Measurements from ENCODE around the gene ABAT. TPM values are rescaled to one million over a fixed set of nuclear protein-coding genes. Genes with fewer than 3 reads are reported as not detected.

Gene ABAT
- total and polyA plus RNA-seq, 9 donors, result 9.9 to 25.8 (median 22.2) TPM

GRCh38 chr16:8756755-8757154 is 82.3 kb downstream of the ABAT start:
- no peak overlapping the region for H3K27ac ChIP-seq (ENCODE audit: low read length)
- DNase-seq, result no peak
- H3K27me3 ChIP-seq (ENCODE audit: control insufficient read depth, insufficient read depth, low read length), result no peaks in the 10 kb centered on the region
- no peaks in the 10 kb centered on the region for H3K9me3 ChIP-seq (replicated peaks; ENCODE audit: control insufficient read depth, low read depth, low read length)
- no peak overlapping the region for H3K4me3 ChIP-seq (ENCODE audit: low read length)
- H3K36me3 ChIP-seq (ENCODE audit: control insufficient read depth, insufficient read depth, low read length), result peaks cover 29% of the 10 kb centered on the region
- peaks cover 2% of the 10 kb centered on the region for H3K4me1 ChIP-seq (ENCODE audit: control insufficient read depth, insufficient read depth, low read length)
- WGBS (ENCODE audit: insufficient coverage), result 92% methylated on average over 3 of the region's 5 CpGs

- no peak for DNase-seq
- H3K9me3 ChIP-seq (replicated peaks; ENCODE audit: control insufficient read depth, low read depth, low read length), result no peaks in the 10 kb centered on the region
- no peak overlapping the region for H3K27ac ChIP-seq (ENCODE audit: low read length)
- no peak overlapping the region for H3K4me3 ChIP-seq (ENCODE audit: low read length)
- 93% methylated on average over 5 of the region's 6 CpGs for WGBS (ENCODE audit: insufficient coverage)
- no peaks in the 10 kb centered on the region for H3K4me1 ChIP-seq (ENCODE audit: control insufficient read depth, insufficient read depth, low read length)
- no peaks in the 10 kb centered on the region for H3K27me3 ChIP-seq (ENCODE audit: control insufficient read depth, insufficient read depth, low read length)
- peaks cover 25% of the 10 kb centered on the region for H3K36me3 ChIP-seq (ENCODE audit: control insufficient read depth, insufficient read depth, low read length)
Measured at GRCh38 chr16:8758022-8758421, 83.6 kb downstream of the ABAT start.

DNA sequence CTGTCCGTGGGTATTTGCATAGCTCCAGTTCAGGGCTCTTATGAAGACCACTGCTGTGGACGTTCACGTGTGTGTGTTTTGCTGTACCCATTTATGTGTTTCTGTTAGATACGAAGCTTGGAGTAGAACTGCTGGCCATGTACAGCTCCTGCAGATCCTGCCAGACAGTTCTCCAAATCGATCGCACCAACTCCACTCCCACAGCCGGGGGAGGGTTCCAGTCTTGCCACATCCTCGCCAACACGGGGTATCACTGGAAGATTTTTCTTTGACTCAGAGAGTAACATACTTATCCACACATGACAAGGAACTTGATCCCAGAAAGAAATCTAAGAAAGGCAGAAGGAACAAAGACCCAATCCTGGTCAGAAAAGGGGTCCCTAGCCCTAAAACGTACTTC is 85.6 kb downstream of the ABAT start:
- Histone ChIP-seq H3K27ac (ENCODE audit: low read length) (no peak overlapping the region), H3K4me1 (ENCODE audit: control insufficient read depth, insufficient read depth, low read length) (no peaks in the 10 kb centered on the region), H3K27me3 (ENCODE audit: control insufficient read depth, insufficient read depth, low read length) (no peaks in the 10 kb centered on the region), H3K36me3 (ENCODE audit: control insufficient read depth, insufficient read depth, low read length) (peaks cover 25% of the 10 kb centered on the region), H3K4me3 (ENCODE audit: low read length) (no peak overlapping the region), H3K9me3 (replicated peaks; ENCODE audit: control insufficient read depth, low read depth, low read length) (no peaks in the 10 kb centered on the region)
- DNase-seq, result no peak
- 81% methylated on average over 3 of the region's 10 CpGs for WGBS (ENCODE audit: insufficient coverage)

- no peaks in the 10 kb centered on the region for H3K9me3 ChIP-seq (replicated peaks; ENCODE audit: control insufficient read depth, low read depth, low read length)
- no peak overlapping the region for H3K4me3 ChIP-seq (ENCODE audit: low read length)
- 58% methylated on average over 6 of the region's 6 CpGs for WGBS (ENCODE audit: insufficient coverage)
- DNase-seq, result no peak
- no peaks in the 10 kb centered on the region for H3K27me3 ChIP-seq (ENCODE audit: control insufficient read depth, insufficient read depth, low read length)
- H3K36me3 ChIP-seq (ENCODE audit: control insufficient read depth, insufficient read depth, low read length), result peaks cover 25% of the 10 kb centered on the region
- no peak overlapping the region for H3K27ac ChIP-seq (ENCODE audit: low read length)
- H3K4me1 ChIP-seq (ENCODE audit: control insufficient read depth, insufficient read depth, low read length), result no peaks in the 10 kb centered on the region
Measured at GRCh38 chr16:8761078-8761477, 86.7 kb downstream of the ABAT start.

DNA sequence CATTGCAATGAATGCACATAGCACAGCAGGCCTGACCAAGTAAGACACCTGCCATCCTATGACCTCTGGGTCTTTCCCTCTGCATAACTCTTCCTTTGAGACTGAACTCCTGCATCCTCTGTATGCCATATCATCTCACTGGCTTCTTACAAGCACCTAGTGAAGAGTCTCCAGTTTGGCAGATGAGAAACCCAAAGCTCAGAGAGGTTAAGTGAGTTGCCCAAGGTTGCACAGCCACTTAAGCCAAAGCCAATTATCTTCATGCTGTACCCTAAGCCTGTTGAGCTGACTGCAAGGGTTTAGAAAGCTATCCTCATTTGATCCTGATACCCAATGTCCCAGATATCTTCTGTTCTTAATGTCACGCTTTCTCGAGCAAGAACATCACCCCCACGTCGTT is 87.8 kb downstream of the ABAT start:
- DNase-seq, result no peak
- 73% methylated on average over 4 of the region's 4 CpGs for WGBS (ENCODE audit: insufficient coverage)
- Histone ChIP-seq H3K36me3 (ENCODE audit: control insufficient read depth, insufficient read depth, low read length) (peaks cover 21% of the 10 kb centered on the region), H3K9me3 (replicated peaks; ENCODE audit: control insufficient read depth, low read depth, low read length) (no peaks in the 10 kb centered on the region), H3K27ac (ENCODE audit: low read length) (no peak overlapping the region), H3K27me3 (ENCODE audit: control insufficient read depth, insufficient read depth, low read length) (no peaks in the 10 kb centered on the region), H3K4me3 (ENCODE audit: low read length) (no peak overlapping the region), H3K4me1 (ENCODE audit: control insufficient read depth, insufficient read depth, low read length) (no peaks in the 10 kb centered on the region)

DNA sequence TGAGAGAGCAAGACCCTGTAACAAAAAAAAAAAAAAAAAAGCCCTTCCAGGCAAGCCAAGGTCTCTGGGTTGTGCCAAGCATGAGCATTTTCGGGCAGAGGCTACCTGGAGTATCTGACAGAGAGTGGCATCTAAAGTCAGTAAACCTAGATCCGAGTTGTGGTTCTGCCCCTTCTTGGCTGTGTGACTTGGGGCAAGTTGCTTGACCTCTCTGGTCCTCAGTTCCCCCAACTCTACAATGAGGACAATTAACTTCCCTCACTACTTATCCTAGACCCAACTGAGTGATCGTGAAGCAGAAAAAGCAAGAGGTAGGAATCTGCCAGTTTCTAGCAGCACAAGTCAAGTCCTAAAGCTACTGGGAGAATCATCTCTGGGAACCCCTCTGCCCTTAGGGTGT is 88.7 kb downstream of the ABAT start:
- H3K27me3 ChIP-seq (ENCODE audit: control insufficient read depth, insufficient read depth, low read length), result no peaks in the 10 kb centered on the region
- WGBS (ENCODE audit: insufficient coverage), result 100% methylated on average over 1 of the region's 3 CpGs
- no peaks in the 10 kb centered on the region for H3K4me1 ChIP-seq (ENCODE audit: control insufficient read depth, insufficient read depth, low read length)
- peaks cover 22% of the 10 kb centered on the region for H3K36me3 ChIP-seq (ENCODE audit: control insufficient read depth, insufficient read depth, low read length)
- H3K9me3 ChIP-seq (replicated peaks; ENCODE audit: control insufficient read depth, low read depth, low read length), result no peaks in the 10 kb centered on the region
- no peak overlapping the region for H3K4me3 ChIP-seq (ENCODE audit: low read length)
- no peak overlapping the region for H3K27ac ChIP-seq (ENCODE audit: low read length)
- DNase-seq, result no peak

- Histone ChIP-seq H3K9me3 (replicated peaks; ENCODE audit: control insufficient read depth, low read depth, low read length) (no peaks in the 10 kb centered on the region), H3K4me3 (ENCODE audit: low read length) (no peak overlapping the region), H3K4me1 (ENCODE audit: control insufficient read depth, insufficient read depth, low read length) (no peaks in the 10 kb centered on the region), H3K36me3 (ENCODE audit: control insufficient read depth, insufficient read depth, low read length) (peaks cover 24% of the 10 kb centered on the region), H3K27me3 (ENCODE audit: control insufficient read depth, insufficient read depth, low read length) (no peaks in the 10 kb centered on the region), H3K27ac (ENCODE audit: low read length) (no peak overlapping the region)
- DNase-seq, result no peak
- 57% methylated on average over 8 of the region's 10 CpGs for WGBS (ENCODE audit: insufficient coverage)
Measured at GRCh38 chr16:8763899-8764298, 89.5 kb downstream of the ABAT start.

- no peak overlapping the region for H3K4me3 ChIP-seq (ENCODE audit: low read length)
- peaks cover 26% of the 10 kb centered on the region for H3K36me3 ChIP-seq (ENCODE audit: control insufficient read depth, insufficient read depth, low read length)
- 83% methylated on average over 8 of the region's 18 CpGs for WGBS (ENCODE audit: insufficient coverage)
- no peaks in the 10 kb centered on the region for H3K9me3 ChIP-seq (replicated peaks; ENCODE audit: control insufficient read depth, low read depth, low read length)
- H3K27me3 ChIP-seq (ENCODE audit: control insufficient read depth, insufficient read depth, low read length), result no peaks in the 10 kb centered on the region
- H3K27ac ChIP-seq (ENCODE audit: low read length), result no peak overlapping the region
- DNase-seq, result no peak
- no peaks in the 10 kb centered on the region for H3K4me1 ChIP-seq (ENCODE audit: control insufficient read depth, insufficient read depth, low read length)
Measured at GRCh38 chr16:8764525-8765250, 90.3 kb downstream of the ABAT start.

GRCh38 chr16:8767176-8767575 is 92.8 kb downstream of the ABAT start:
- Histone ChIP-seq H3K4me3 (ENCODE audit: low read length) (no peak overlapping the region), H3K27ac (ENCODE audit: low read length) (no peak overlapping the region), H3K36me3 (ENCODE audit: control insufficient read depth, insufficient read depth, low read length) (peaks cover 27% of the 10 kb centered on the region), H3K9me3 (replicated peaks; ENCODE audit: control insufficient read depth, low read depth, low read length) (no peaks in the 10 kb centered on the region), H3K4me1 (ENCODE audit: control insufficient read depth, insufficient read depth, low read length) (no peaks in the 10 kb centered on the region), H3K27me3 (ENCODE audit: control insufficient read depth, insufficient read depth, low read length) (no peaks in the 10 kb centered on the region)
- WGBS (ENCODE audit: insufficient coverage), result 93% methylated on average over 6 of the region's 8 CpGs
- DNase-seq, result no peak

DNA sequence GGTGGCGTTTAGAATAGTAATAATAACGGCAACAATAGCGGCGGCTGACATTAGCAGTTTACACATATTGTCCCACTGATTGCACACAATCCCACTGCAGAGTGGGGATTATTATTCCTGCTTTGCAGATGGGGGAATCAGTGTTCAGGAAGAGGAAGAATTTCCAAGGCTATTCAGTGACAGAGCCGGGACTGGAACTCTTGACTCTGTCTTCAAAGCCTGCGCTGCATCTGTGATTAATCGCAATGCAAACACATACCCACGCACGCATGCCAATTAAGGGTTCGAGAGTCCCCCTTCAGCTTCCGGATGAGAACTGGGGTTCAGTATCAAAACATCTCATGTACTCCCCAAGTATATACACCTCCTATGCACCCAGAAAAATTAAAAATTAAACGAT is 93.9 kb downstream of the ABAT start:
- H3K36me3 ChIP-seq (ENCODE audit: control insufficient read depth, insufficient read depth, low read length), result peaks cover 36% of the 10 kb centered on the region
- no peak overlapping the region for H3K27ac ChIP-seq (ENCODE audit: low read length)
- no peaks in the 10 kb centered on the region for H3K27me3 ChIP-seq (ENCODE audit: control insufficient read depth, insufficient read depth, low read length)
- no peaks in the 10 kb centered on the region for H3K4me1 ChIP-seq (ENCODE audit: control insufficient read depth, insufficient read depth, low read length)
- no peaks in the 10 kb centered on the region for H3K9me3 ChIP-seq (replicated peaks; ENCODE audit: control insufficient read depth, low read depth, low read length)
- WGBS (ENCODE audit: insufficient coverage), result 89% methylated on average over 7 of the region's 12 CpGs
- no peak overlapping the region for H3K4me3 ChIP-seq (ENCODE audit: low read length)
- DNase-seq, result no peak

DNA sequence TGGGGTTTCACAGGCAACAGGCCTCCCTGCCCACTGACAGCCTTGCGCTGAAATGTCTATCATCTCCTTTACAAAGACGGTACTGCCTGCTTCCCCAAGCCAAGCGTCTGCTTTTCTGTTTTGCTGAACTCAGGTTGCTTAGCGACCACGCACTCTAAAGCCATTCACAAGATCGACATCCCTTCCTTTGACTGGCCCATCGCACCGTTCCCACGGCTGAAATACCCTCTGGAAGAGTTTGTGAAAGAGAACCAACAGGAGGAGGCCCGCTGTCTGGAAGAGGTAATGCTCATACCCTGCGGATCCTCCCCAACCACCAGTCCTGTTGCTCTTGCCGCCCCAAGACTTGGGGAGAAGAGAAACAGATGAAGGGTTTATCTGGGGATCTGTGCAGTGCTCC is 94.3 kb downstream of the ABAT start:
- H3K4me3 ChIP-seq (ENCODE audit: low read length), result no peak overlapping the region
- H3K9me3 ChIP-seq (replicated peaks; ENCODE audit: control insufficient read depth, low read depth, low read length), result no peaks in the 10 kb centered on the region
- H3K27ac ChIP-seq (ENCODE audit: low read length), result no peak overlapping the region
- no peaks in the 10 kb centered on the region for H3K4me1 ChIP-seq (ENCODE audit: control insufficient read depth, insufficient read depth, low read length)
- no peak for DNase-seq
- peaks cover 36% of the 10 kb centered on the region for H3K36me3 ChIP-seq (ENCODE audit: control insufficient read depth, insufficient read depth, low read length)
- no peaks in the 10 kb centered on the region for H3K27me3 ChIP-seq (ENCODE audit: control insufficient read depth, insufficient read depth, low read length)
- whole genome bisulfite sequencing (ENCODE audit: insufficient coverage), result 58% methylated on average over 2 of the region's 12 CpGs

Measured in muscle of leg (tissue), 11 donors.